Vagina (tissue), 2 donors: ENCODE measurements around the gene MARK3. TPM values are rescaled to one million over a fixed set of nuclear protein-coding genes. Genes with fewer than 3 reads are reported as not detected.

Experiments
- DNase-seq, 2 donors: peaks; one replicate each; pipeline ENCODE4 v3.0.0-alpha.2; 2017; ENCODE audit errors: extremely low spot score in 2 of 2
- H3K27ac ChIP-seq: fragments of 200-600 bp; sonication (generic); one replicate; pipeline ENCODE4 v1.5.1; 2019
- H3K27me3 ChIP-seq: fragments of 200-600 bp; sonication (generic); one replicate; pipeline ENCODE4 v1.5.1; 2019
- H3K36me3 ChIP-seq, 2 donors: fragments of 200-600 bp; sonication (generic); one replicate each; pipeline ENCODE4 v1.5.1; 2017 to 2019
- H3K4me1 ChIP-seq: fragments of 200-600 bp; sonication (generic); one replicate; pipeline ENCODE4 v1.5.1; 2019
- H3K4me3 ChIP-seq, 2 donors: fragments of 200-600 bp; sonication (generic); 1 replicate in 1 of 2; 2 replicates in 1 of 2; pipeline ENCODE4 v1.5.1; 2016 to 2019
- H3K9me3 ChIP-seq: fragments of 200-600 bp; sonication (generic); one replicate; pipeline ENCODE4 v1.5.1; 2019
- CTCF ChIP-seq, 3 experiments: fragments of 450-650 bp in 2 of 3; fragments of 200-600 bp in 1 of 3; sonication (generic) in 1 of 3; IDR thresholded peaks; one replicate each; pipeline ENCODE4 v1.5.1; 2017 to 2019; ENCODE audit warnings: antibody characterized with exemption in 3 of 3, mild to moderate bottlenecking in 2 of 3, moderate library complexity in 2 of 3
- POLR2A ChIP-seq, 2 donors: fragments of 450-650 bp; IDR thresholded peaks; one replicate each; pipeline ENCODE4 v1.6.1; 2017; ENCODE audit warnings: antibody characterized with exemption in 2 of 2, mild to moderate bottlenecking in 2 of 2, moderate library complexity in 2 of 2
- POLR2AphosphoS5 ChIP-seq, 2 donors: sonication (generic); formaldehyde crosslinking; IDR thresholded peaks; one replicate each; pipeline ENCODE4 v1.9.0; 2017; ENCODE audit warnings: antibody characterized with exemption in 2 of 2, mild to moderate bottlenecking in 2 of 2, low read depth in 1 of 2; ENCODE audit not compliant: insufficient read depth in 1 of 2
- intact Hi-C: fragments of 100-400 bp; cut with DNase I; formaldehyde crosslinking; loops from one replicate; pipeline ENCODE4 v1.15.1; 2023
- total RNA-seq: library from RNA; depleted of rRNA; stranded (reverse); fragments of >200 nt; gene quantifications from one replicate; pipeline ENCODE4 v1.2.3, GENCODE V29; 2016

Gene MARK3
- total RNA-seq, 1 donor from 2014 or later: 77.6 TPM

- no peak for TF ChIP-seq POLR2A (IDR thresholded peaks at IDR 0.05)
- no peak for TF ChIP-seq CTCF (IDR thresholded peaks at IDR 0.05)
- TF ChIP-seq POLR2AphosphoS5 (IDR thresholded peaks at IDR 0.05; ENCODE audit: insufficient read depth in 1 of 2, low read depth in 1 of 2): no peak
- H3K36me3 ChIP-seq: no peaks in the 10 kb centered on the region
- H3K27ac ChIP-seq: peak overlapping the region; percentile 87
- H3K4me1 ChIP-seq: peaks cover 52% of the 10 kb centered on the region
- no peaks in the 10 kb centered on the region for H3K9me3 ChIP-seq
- DNase-seq: no peak
- intact Hi-C loops: loop anchor here (2.0 to 5.0 kb wide), 2 partner anchors 29 to 47 kb away; no protein-coding TSS in a partner anchor
- H3K4me3 ChIP-seq: no peak overlapping the region
- no peaks in the 10 kb centered on the region for H3K27me3 ChIP-seq
These were observed 164.4 kb downstream of the MARK3 start for GRCh38 chr14:103549361-103550311.

- Histone ChIP-seq H3K27me3 (no peaks in the 10 kb centered on the region), H3K36me3 (no peaks in the 10 kb centered on the region), H3K9me3 (no peaks in the 10 kb centered on the region), H3K4me3 (peak overlapping the region in 1 of 2 donors; percentile 3), H3K4me1 (peaks cover 47% of the 10 kb centered on the region), H3K27ac (peak overlapping the region; percentile 87)
- no peak for DNase-seq
- intact Hi-C loops: loop anchor here (2.0 kb wide), 1 partner anchor 30 kb away; no protein-coding TSS in a partner anchor
- TF ChIP-seq POLR2AphosphoS5 (IDR thresholded peaks at IDR 0.05; ENCODE audit: insufficient read depth in 1 of 2, low read depth in 1 of 2) (no peak), CTCF (IDR thresholded peaks at IDR 0.05) (no peak), POLR2A (IDR thresholded peaks at IDR 0.05) (no peak)
These were observed 165.5 kb downstream of the MARK3 start for GRCh38 chr14:103550451-103551337.

- no peaks in the 10 kb centered on the region for H3K9me3 ChIP-seq
- H3K27me3 ChIP-seq: no peaks in the 10 kb centered on the region
- TF ChIP-seq POLR2A (IDR thresholded peaks at IDR 0.05) (no peak), POLR2AphosphoS5 (IDR thresholded peaks at IDR 0.05; ENCODE audit: insufficient read depth in 1 of 2, low read depth in 1 of 2) (peak in 1 of 2 donors; percentile 68)
- DNase-seq: no peak
- H3K4me3 ChIP-seq: peak overlapping the region in 1 of 2 donors; percentile 3
- intact Hi-C loops: loop anchor here (2.0 kb wide), 1 partner anchor 31 kb away; no protein-coding TSS in a partner anchor
- H3K4me1 ChIP-seq: peaks cover 45% of the 10 kb centered on the region
- H3K36me3 ChIP-seq: no peaks in the 10 kb centered on the region
- H3K27ac ChIP-seq: peak overlapping the region; percentile 87
These were observed 166.1 kb downstream of the MARK3 start for GRCh38 chr14:103551338-103551762.

- Histone ChIP-seq H3K27ac (peak overlapping the region; percentile 87), H3K9me3 (no peaks in the 10 kb centered on the region), H3K4me1 (peaks cover 50% of the 10 kb centered on the region), H3K36me3 (no peaks in the 10 kb centered on the region), H3K4me3 (peak overlapping the region in 1 of 2 donors; percentile 3), H3K27me3 (no peaks in the 10 kb centered on the region)
- DNase-seq: no peak
- intact Hi-C loops: no loop called here
- TF ChIP-seq POLR2AphosphoS5 (IDR thresholded peaks at IDR 0.05; ENCODE audit: insufficient read depth in 1 of 2, low read depth in 1 of 2) (peak in 1 of 2 donors; percentile 15), POLR2A (IDR thresholded peaks at IDR 0.05) (no peak)
These were observed 167.0 kb downstream of the MARK3 start for GRCh38 chr14:103552011-103552845.

- Histone ChIP-seq H3K4me1 (peaks cover 56% of the 10 kb centered on the region), H3K27ac (peak overlapping the region; percentile 87), H3K4me3 (no peak overlapping the region), H3K9me3 (no peaks in the 10 kb centered on the region), H3K36me3 (no peaks in the 10 kb centered on the region), H3K27me3 (no peaks in the 10 kb centered on the region)
- TF ChIP-seq CTCF (IDR thresholded peaks at IDR 0.05) (no peak), POLR2AphosphoS5 (IDR thresholded peaks at IDR 0.05; ENCODE audit: insufficient read depth in 1 of 2, low read depth in 1 of 2) (no peak), POLR2A (IDR thresholded peaks at IDR 0.05) (no peak)
- intact Hi-C loops: no loop called here
- no peak for DNase-seq
These were observed 167.6 kb downstream of the MARK3 start for GRCh38 chr14:103552846-103553210.
